Muscle layer of duodenum (tissue), 2 donors: ENCODE results near the gene ARHGAP28.
"Not testable (repeated sequence)": the region's sequence is repeated elsewhere in the genome, so short reads cannot be mapped to it uniquely, and the experiment has no call there.

Experiments used
- H3K27ac ChIP-seq: one replicate; pipeline ENCODE4 v1.7.0; 2013; ENCODE audit warnings: mild to moderate bottlenecking, low read length
- H3K27me3 ChIP-seq: one replicate; pipeline ENCODE4 v1.7.0; 2013; ENCODE audit warnings: low read depth, mild to moderate bottlenecking, control low read depth, low read length
- H3K36me3 ChIP-seq, 2 donors: one replicate each; pipeline ENCODE4 v1.7.0; 2013; ENCODE audit warnings: low read length in 2 of 2, control low read depth in 1 of 2, mild to moderate bottlenecking in 1 of 2; ENCODE audit not compliant: insufficient read depth in 2 of 2, control insufficient read depth in 1 of 2
- H3K4me1 ChIP-seq, 2 donors: one replicate each; pipeline ENCODE4 v1.7.0; 2013; ENCODE audit warnings: low read length in 2 of 2, mild to moderate bottlenecking in 2 of 2, control low read depth in 1 of 2, moderate library complexity in 1 of 2; ENCODE audit not compliant: insufficient read depth in 2 of 2, control insufficient read depth in 1 of 2
- H3K4me3 ChIP-seq, 2 donors: one replicate each; pipeline ENCODE4 v1.7.0; 2013; ENCODE audit warnings: low read length in 2 of 2, low read depth in 1 of 2, mild to moderate bottlenecking in 1 of 2
- H3K9me3 ChIP-seq, 2 donors: one replicate each; pipeline ENCODE4 v1.7.0; 2013; ENCODE audit warnings: low read length in 2 of 2, control low read depth in 1 of 2, mild to moderate bottlenecking in 1 of 2; ENCODE audit not compliant: control insufficient read depth in 1 of 2
- donor health status: healthy.

The ARHGAP28 gene

GRCh38 chr18:6827161-6827560, 97.6 kb downstream of the ARHGAP28 start:
- not testable (repeated sequence) for H3K27ac ChIP-seq, H3K9me3 ChIP-seq, H3K36me3 ChIP-seq, H3K4me3 ChIP-seq, H3K27me3 ChIP-seq, H3K4me1 ChIP-seq

GRCh38 chr18:6827566-6827965, 98.0 kb downstream of the ARHGAP28 start:
- not testable (repeated sequence) for H3K9me3 ChIP-seq, H3K27me3 ChIP-seq, H3K36me3 ChIP-seq, H3K4me1 ChIP-seq, H3K27ac ChIP-seq, H3K4me3 ChIP-seq

GRCh38 chr18:6830916-6831315, 101.4 kb downstream of the ARHGAP28 start:
- no peaks in the 10 kb centered on the region for H3K4me1 ChIP-seq
- H3K27me3 ChIP-seq = no peaks in the 10 kb centered on the region
- no peak overlapping the region for H3K27ac ChIP-seq
- H3K36me3 ChIP-seq = no peaks in the 10 kb centered on the region
- peaks cover 0 to 6% of the 10 kb centered on the region in 2 donors for H3K9me3 ChIP-seq
- no peak overlapping the region for H3K4me3 ChIP-seq

- no peak overlapping the region for H3K27ac ChIP-seq
Observed at GRCh38 chr18:6835345-6835744, 105.8 kb downstream of the ARHGAP28 start.

GRCh38 chr18:6836331-6836730, 106.8 kb downstream of the ARHGAP28 start:
- no peaks in the 10 kb centered on the region for H3K4me1 ChIP-seq
- no peak overlapping the region for H3K4me3 ChIP-seq
- no peaks in the 10 kb centered on the region for H3K36me3 ChIP-seq
- H3K27ac ChIP-seq = no peak overlapping the region
- H3K27me3 ChIP-seq = no peaks in the 10 kb centered on the region
- peaks cover 0 to 3% of the 10 kb centered on the region in 2 donors for H3K9me3 ChIP-seq

More at GRCh38 chr18:6835345-6835744, 105.8 kb downstream of the ARHGAP28 start:
- H3K27me3 ChIP-seq = no peaks in the 10 kb centered on the region
- H3K36me3 ChIP-seq = no peaks in the 10 kb centered on the region
- no peak overlapping the region for H3K4me3 ChIP-seq
- peaks cover 0 to 6% of the 10 kb centered on the region in 2 donors for H3K9me3 ChIP-seq
- H3K4me1 ChIP-seq = no peaks in the 10 kb centered on the region

GRCh38 chr18:6837904-6838303, 108.4 kb downstream of the ARHGAP28 start:
- Histone ChIP-seq H3K4me1 (no peaks in the 10 kb centered on the region), H3K4me3 (no peak overlapping the region), H3K9me3 (no peaks in the 10 kb centered on the region), H3K36me3 (no peaks in the 10 kb centered on the region), H3K27me3 (no peaks in the 10 kb centered on the region), H3K27ac (no peak overlapping the region)

GRCh38 chr18:6842081-6842480, 112.6 kb downstream of the ARHGAP28 start:
- no peaks in the 10 kb centered on the region for H3K27me3 ChIP-seq
- H3K4me3 ChIP-seq = no peak overlapping the region
- no peaks in the 10 kb centered on the region for H3K4me1 ChIP-seq
- H3K36me3 ChIP-seq = no peaks in the 10 kb centered on the region
- H3K9me3 ChIP-seq = no peaks in the 10 kb centered on the region
- H3K27ac ChIP-seq = no peak overlapping the region

GRCh38 chr18:6843308-6843707, 113.8 kb downstream of the ARHGAP28 start:
- Histone ChIP-seq H3K36me3 (no peaks in the 10 kb centered on the region), H3K4me3 (no peak overlapping the region), H3K27me3 (no peaks in the 10 kb centered on the region), H3K4me1 (no peaks in the 10 kb centered on the region), H3K9me3 (no peaks in the 10 kb centered on the region), H3K27ac (no peak overlapping the region)

- H3K4me1 ChIP-seq, H3K4me3 ChIP-seq, H3K9me3 ChIP-seq, H3K27ac ChIP-seq, H3K36me3 ChIP-seq, H3K27me3 ChIP-seq: not testable (repeated sequence)
Observed at GRCh38 chr18:6845521-6845920, 116.0 kb downstream of the ARHGAP28 start.

- Histone ChIP-seq H3K4me1 (no peaks in the 10 kb centered on the region), H3K27me3 (no peaks in the 10 kb centered on the region), H3K9me3 (peaks cover 0 to 14% of the 10 kb centered on the region in 2 donors)
Observed at GRCh38 chr18:6850396-6850795, 120.9 kb downstream of the ARHGAP28 start.

GRCh38 chr18:6851480-6851879, 122.0 kb downstream of the ARHGAP28 start:
- no peak overlapping the region for H3K4me3 ChIP-seq
- no peaks in the 10 kb centered on the region for H3K27me3 ChIP-seq
- H3K9me3 ChIP-seq = peaks cover 0 to 14% of the 10 kb centered on the region in 2 donors
- H3K4me1 ChIP-seq = no peaks in the 10 kb centered on the region
- peaks cover 0 to 5% of the 10 kb centered on the region in 2 donors for H3K36me3 ChIP-seq
- no peak overlapping the region for H3K27ac ChIP-seq

More at GRCh38 chr18:6850396-6850795, 120.9 kb downstream of the ARHGAP28 start:
- Histone ChIP-seq H3K27ac (no peak overlapping the region), H3K36me3 (peaks cover 0 to 5% of the 10 kb centered on the region in 2 donors), H3K4me3 (no peak overlapping the region)

- Histone ChIP-seq H3K4me1 (no peaks in the 10 kb centered on the region), H3K36me3 (peaks cover 0 to 5% of the 10 kb centered on the region in 2 donors), H3K27me3 (no peaks in the 10 kb centered on the region), H3K4me3 (no peak overlapping the region), H3K9me3 (peaks cover 0 to 14% of the 10 kb centered on the region in 2 donors), H3K27ac (no peak overlapping the region)
Observed at GRCh38 chr18:6854811-6855210, 125.3 kb downstream of the ARHGAP28 start.
